GM18502 (cell line): Measurements from ENCODE around the gene WDR12.
"Not testable (repeated sequence)": the region's sequence is repeated elsewhere in the genome, so short reads cannot be mapped to it uniquely, and the experiment has no call there.

ENCODE experiments used
- ATAC-seq: cut with Tn5 transposase; IDR thresholded peaks from one replicate; pipeline ENCODE4 v1.9.1; 2021; ENCODE audit warnings: mild to moderate bottlenecking; ENCODE audit not compliant: unreplicated experiment, poor library complexity

Gene WDR12

DNA sequence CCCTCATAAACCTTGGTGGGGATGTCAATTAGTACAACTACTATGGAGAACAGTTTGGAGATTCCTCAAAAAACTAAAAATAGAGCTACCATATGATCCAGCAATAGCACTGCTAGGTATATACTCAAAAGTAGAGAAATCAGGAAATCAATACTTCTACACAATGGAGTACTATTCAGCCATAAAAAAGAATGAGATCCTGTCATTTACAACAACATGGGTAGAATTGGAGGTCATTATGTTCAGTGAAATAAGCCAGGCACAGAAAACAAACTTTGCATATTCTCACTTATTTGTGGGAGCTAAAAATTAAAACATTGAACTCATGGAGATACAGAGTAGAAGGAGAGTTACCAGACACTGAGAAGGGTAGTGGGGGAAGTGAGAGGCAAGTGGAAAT is 6.0 kb downstream of the WDR12 start:
- ATAC-seq, result not testable (repeated sequence)

DNA sequence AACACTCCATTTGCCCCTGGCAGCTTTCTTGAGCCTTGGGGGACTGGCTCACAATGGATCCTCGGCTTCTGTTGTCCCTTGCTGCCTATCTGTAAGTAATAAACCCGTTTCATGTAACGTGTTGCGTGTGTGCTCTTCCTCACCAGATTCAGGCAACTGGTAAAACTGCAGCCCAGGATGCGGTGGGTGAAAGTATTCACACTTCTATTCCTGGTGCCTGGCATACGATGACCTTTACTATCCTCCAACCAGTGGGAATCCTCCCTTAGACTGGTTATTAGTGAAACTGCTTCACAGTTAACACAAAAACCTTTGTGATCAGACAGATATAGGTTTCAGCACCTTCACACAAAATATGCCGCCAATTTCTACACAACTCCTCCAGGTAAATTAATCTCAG is 26.3 kb downstream of the WDR12 start:
- ATAC-seq, result no peak

DNA sequence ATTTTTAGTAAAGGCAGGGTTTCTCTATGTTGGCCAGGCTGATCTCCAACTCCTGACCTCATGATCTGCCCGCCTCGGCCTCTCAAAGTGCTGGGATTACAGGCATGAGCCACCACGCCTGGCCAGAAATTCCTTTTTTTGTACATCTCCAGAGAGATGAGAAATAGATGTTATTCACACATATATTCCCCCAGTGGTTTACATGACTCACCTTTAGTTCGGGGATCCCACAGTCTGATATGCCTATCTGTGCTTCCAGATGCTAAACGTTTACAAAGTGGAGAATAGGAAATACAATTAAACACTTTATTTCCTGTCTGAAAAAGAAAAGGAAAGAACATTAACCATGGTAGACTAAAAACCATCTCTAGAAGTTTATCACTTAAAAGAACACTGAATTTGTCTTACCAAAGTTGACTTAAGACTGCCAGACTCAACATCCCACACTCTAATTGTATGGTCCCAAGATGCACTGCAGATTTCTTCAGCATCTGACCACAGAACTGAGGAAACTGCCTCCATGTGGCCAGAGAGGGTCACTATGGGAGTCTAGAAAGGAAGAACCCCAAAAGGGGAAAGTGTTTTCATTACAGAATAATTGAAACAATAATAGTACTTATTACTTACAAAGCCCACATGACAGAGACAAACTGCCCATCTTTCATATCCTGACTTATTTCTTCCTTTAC is 27.3 kb downstream of the WDR12 start:
- ATAC-seq, result no peak

DNA sequence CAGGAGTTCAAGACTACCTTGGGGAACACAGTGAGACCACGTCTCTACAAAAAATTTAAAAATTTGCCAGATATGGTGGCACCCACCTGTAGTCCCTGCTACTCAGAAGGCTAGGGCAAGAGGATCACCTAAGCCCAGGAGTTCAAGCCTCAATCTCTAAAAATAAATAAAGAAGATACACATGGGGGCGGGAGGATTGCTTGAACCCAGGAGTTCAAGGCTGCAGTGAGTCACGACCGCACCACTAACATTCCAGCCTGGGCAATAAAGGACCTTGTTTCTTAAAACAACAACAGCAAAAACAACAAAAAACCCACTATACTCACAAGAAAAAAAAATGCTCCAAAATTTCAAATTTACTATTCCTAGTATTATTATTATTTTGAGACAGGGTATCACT is 29.9 kb downstream of the WDR12 start:
- ATAC-seq, result no peak

DNA sequence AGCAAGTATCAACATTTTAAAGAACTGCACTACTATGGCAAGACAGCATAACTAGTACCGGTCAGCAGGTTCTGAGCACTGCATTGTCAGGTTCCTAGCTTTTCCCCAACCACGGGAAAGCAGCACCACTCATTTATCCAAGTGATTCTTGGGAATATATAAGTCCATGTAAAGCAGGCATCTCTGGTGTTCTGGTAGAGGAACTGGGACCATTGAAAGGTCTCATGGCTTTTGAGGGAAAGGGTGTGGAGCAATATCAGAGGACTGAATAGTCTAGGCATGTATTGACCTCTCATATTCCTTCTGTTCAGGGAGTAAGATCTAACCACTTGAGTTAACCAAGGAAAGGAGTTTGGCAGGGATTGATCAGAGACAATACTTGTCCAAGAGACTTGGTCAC is 33.8 kb downstream of the WDR12 start:
- no peak for ATAC-seq

DNA sequence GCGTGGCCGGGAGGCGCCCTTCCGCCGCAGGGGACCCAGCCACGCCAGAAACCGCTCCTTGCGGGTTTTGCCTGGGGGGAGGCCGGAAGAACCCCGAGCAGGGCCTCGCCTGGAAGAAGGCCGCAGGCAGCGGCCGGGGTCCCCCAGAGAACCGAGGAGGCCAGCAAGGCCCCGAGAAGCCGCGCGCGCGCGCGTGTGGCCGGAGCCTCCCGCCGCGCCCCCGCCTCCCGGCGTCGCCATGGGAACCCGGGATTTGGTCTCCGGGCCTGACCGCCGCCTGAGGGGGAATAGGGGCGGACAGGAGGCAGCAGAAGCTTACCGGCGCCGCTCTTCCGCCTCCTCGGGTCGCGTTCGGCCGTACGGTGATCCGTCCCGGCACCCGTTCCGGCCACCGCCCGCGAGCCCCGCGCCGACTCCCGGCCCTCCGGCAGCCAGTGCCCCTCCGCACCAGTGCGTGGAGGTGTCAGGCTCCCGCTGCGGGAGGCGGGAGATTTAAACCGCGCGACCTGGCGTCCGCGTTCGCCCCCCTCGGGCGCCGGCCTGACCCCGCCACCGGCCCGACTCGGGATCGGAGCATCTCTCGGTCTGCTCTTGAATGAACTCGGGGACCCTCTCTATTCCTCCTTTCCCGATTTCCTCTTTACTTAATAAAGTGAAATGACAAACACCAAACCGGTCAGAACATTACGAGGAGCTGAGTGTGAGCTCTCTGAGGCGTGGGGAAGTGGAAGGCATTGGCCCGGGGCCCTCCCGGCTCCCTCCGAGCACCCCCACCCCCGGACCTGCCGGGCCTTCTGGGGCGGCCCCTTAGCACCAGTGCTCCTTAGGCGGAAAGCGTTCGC is 40.0 kb downstream of the WDR12 start, which contains the start of gene ICA1L:
TSS of gene ICA1L (minus strand) at position 467 of the 842 bp plus-strand sequence. CDS start 42,757 bp downstream, outside the sequence.
- peak; percentile 58 for ATAC-seq

DNA sequence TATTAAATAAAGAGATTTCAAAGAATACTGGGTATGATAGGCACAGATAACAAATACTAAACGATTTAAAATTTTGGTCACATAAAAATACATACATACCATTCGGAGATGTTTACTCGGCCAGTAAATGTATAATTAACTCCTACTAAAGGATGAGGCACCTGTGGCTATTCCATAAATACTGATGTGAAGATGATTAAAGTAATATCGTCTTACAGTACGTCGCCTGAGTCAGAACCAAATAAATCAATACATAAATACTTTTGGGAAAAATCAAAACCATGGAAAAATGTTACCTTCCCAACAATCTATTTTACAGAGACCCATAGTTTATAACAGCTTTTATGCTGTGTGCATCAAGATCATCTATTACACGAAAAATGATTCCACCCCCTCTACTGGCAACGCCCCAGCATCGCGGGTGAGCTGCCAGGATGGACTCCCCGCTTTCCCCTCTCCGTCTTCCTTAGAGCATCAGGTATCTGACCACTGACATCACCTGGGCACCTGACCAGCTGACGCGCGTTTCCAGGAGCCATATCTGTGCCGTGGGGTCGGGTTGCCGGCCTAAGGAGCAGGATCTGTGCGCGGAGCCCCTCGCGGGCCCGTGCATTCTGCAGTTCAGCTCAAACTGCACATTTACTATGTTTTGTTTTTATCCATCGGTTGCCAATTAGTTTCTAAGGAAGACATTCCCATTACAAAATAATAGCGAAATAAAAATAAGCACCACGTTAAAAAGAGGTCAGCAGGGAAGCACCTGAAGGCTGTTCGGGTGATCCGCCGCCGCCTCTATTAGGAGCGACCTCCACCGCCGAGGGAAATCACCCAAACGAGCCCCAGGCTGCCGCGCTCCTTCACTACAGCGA is 40.8 kb downstream of the WDR12 start:
- ATAC-seq, result peak; percentile 81

DNA sequence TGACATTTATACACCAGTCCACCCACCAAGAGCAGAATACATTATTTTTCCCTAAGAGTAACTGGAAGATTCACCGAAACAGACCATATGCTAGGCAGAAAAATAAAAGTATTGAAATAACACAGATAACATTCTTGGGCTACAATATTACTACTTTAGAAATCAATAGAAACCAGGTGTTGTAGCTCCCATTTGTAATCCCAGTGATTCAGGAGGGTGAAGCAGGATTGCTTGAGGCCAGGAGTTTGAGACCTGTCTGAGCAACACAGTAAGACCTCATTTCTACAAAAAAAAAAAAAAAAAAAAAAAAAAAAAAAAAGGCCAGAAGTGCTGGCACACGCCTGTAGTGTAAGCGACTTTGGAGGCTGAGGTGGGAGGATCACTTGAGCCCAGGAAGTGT is 49.5 kb downstream of the WDR12 start:
- ATAC-seq, result no peak

DNA sequence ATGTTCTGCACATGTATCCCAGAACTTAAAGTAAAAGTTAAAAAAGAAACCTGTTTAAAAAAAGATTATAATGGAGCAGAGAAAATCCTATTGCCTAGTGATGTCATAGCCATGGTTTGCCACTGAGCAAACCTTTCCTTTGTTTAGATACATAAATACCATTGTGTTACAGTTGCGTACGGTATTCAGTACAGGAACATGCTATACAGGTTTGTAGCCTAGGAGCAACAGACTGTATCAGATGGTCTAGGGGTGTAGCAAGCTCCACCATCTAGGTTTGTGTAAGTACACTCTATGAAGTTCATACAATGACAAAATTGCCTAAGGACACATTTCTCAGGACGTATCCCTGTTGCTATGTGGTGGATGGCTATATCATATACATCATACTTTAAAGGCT is 52.9 kb downstream of the WDR12 start:
- ATAC-seq, result no peak

DNA sequence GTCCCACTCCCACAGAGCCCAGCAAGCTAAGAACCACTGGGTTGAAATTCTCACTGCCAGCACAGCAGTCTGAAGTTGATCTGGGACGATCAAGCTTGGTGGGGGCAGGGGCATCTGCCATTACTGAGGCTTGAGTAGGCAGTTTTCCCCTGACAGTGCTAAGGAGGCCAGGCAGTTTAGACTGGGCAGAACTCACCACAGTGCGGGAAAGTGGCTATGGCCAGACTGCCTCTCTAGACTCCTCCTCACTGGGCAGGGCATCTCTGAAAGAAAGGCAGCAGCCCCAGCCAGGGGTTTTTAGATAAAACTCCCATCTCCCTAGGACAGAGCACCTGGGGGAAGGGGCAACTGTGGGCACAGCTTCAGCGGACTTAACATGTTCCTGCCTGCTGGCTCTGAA is 62.1 kb downstream of the WDR12 start:
- not testable (repeated sequence) for ATAC-seq

DNA sequence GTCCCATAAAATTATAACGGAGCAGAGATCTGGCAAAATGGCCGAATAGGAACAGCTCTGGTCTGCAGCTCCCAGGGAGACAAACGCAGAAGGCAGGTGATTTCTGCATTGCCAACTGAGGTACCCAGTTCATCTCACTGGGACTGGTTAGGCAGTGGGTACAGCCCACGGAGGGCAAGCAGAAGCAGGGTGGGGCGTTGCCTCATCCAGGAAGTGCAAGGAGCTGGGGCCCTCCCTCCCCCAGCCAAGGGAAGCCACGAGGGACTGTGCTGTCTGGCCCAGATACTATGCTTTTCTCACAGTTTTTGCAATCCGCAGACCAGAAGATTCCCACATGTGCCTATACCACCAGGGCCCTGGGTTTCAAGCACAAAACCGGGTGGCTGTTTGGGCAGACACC is 62.7 kb downstream of the WDR12 start:
- no peak for ATAC-seq

DNA sequence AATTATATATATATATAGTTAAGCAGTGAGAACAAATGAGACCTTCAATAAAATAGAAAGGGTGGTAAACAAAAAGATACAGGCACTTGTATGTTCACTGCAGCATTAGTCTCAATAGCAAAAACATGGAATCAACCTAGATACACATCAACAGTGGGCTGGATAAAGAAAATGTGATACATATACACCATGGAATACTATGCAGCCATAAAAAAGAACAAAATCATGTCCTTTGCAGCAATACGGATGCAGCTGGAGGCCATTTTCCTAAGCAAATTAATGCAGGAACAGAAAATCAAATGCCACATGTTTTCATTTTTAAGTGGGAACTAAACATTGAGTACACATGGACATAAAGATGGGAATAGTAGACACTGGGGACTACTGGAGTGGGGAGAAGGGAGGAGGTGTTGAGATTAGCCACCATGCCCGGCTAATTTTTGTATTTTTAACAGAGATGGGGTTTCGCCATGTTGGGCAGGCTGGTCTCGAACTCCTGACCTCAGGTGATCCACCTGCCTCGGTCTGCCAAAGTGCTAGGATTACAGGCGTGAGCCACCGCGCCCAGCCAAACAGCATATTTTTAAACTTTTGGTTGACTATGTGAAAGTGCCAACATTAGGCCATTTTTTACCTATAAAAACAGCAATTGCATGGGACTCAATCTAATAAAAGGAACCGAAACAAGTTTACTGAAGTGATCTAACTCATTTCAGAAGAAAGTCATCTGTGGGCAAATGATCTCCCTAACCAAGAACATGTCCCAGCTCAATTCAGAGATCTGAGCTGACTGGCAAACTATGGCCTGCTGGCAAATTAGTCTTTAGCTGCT is 63.6 kb downstream of the WDR12 start:
- peak; percentile 82 for ATAC-seq

DNA sequence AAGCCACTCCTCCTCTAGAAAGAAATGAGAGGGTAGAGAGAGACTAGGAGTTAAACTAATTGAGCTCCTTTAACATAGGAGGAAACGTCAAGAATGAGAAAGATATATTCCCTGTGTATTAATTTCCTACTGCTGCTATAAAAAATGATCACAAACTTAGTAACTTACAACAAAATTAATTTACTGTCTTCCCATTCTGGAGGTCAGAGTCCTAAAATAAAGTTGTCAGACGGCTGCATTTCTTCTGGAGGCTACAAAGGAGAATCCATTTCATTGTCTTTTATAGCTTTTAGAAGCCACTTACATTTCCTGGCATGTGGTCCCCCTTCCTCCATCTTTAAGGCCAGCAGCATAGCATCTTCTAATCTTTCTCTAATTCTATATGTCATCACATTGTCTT is 66.8 kb downstream of the WDR12 start:
- no peak for ATAC-seq

DNA sequence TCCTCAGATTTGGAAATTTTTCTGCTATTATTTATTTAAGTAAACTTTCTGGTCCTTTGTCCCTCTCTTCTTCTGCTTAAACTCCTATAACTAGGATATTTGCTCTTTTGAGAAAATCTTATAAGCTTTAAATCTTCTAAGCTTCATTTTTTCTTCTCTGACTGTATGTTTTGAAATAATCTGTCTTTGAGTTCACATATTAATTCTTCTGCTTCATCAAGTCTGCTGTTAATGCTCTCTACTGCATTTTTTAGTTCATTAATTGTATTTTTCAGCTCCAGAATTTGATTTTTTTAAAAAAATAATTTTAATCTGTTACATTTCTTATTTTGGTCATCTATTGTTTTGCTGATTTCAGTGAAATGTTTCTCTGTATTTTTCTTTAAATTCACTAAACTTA is 68.8 kb downstream of the WDR12 start:
- ATAC-seq, result no peak

DNA sequence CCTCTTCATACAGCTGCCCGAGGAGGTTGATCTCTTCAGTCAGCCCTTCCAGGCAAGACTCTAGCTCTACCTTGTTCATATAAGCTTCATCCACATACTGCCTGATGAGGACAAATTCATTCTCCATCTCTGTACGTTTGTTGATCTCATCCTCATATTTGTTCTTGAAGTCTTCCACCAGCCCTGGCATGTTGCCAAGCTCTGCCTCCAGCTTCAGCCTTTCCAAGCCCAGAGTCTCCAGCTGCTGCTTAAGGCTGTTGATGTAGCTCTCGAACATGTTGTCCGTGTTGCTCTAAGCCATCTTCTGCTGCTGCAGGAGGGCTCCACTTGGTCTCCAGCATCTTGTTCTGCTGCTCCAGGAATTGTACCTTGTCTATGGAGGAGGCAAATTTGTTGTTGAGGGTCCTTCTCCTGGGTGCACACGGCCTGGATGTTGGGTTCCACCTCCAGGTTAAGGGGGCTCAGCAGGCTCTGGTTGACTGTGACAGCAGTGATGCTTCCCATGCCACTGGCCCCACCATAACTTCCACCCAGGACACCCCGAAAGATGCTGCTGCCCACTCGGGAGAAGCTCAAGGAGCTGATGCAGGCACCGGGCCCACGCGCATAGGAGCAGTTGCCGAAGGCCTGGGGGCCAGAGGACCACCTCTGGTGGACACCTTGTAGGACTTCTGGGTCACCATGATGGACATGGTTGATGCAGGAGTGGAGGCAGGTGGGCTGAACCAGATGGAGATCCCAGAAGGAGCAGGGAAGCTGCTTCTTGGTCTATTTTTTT is 70.2 kb downstream of the WDR12 start:
- ATAC-seq, result no peak

DNA sequence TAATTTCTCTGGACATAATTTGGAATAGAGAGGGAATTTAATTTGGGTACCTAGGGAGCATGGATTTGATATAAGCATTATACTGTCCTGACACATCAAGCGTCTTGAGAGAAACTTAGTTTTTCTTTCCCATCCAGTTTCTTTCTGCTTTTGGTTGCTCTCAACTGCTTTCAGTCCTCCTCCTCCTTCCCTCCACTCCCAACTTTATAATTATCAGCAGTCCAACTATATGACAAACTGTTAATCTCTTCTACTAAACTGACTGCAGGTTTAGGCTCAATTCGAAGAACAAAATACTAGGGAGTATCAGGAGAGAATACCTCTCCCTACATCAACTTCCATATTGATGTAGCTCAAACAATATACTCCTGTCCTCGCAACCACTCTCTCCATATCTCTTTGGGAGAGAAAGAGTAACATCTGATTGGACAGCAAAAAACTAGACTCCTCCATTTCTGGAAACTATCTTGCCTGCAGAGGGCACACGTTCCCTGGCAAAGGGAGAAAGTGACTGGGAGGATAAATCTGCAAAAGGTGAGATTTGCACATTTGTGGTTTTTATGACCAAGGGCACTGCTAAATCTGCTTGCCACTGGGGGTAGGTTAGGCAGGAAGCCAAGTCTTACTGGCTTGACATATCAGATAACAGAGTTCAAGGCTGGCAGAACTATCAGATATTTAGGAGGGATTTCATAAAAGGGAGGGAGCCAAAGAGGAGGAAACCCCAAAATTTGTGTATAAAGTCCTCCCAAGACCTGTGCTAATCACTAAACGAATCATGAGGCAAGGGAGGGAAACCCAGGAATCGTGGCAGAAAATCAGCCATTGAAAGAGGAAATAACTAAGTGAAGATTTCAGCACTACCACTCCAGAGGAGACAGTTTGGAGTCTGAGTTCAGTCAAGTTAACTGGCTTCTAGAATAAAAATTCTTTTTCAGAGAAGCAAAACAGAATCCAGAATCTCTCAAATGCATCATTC is 79.9 kb downstream of the WDR12 start:
- ATAC-seq, result no peak

DNA sequence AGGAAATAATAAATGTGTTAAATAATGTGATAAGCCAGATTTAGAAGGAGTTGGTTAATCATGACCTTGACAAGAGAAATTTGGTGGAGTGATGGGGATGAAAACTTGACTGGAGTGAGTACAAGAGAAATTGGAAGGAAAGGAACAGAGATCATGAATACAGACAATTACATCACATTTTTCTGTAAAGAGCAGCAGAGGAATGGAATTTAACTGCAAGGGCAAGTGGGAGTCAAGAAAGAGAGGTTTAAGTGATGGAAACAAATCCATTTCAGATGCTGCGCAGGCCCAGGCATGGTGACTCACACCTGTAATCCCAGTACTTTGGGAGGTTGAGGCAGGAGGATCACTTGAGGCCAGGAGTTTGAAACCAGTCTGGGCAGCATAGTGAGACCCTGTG is 86.6 kb downstream of the WDR12 start:
- no peak for ATAC-seq
